ENCODE data around the gene SEBOX.

- TF ChIP-seq POLR2A (IDR thresholded peaks at IDR 0.05) (no peak), CTCF (IDR thresholded peaks at IDR 0.05) (no peak)
Measured at GRCh38 chr17:28327709-28328108, 37.3 kb downstream of the SEBOX start.

Data from testis (tissue), 2 donors.